ENCODE data around the gene TSC22D3. TPM values are rescaled to one million over a fixed set of nuclear protein-coding genes. Genes with fewer than 3 reads are reported as not detected.
"Not testable (repeated sequence)": the region's sequence is repeated elsewhere in the genome, so short reads cannot be mapped to it uniquely, and the experiment has no call there.

Gene TSC22D3
- total RNA-seq, 2 donors from 2014 or later, result 144 to 147 TPM

DNA sequence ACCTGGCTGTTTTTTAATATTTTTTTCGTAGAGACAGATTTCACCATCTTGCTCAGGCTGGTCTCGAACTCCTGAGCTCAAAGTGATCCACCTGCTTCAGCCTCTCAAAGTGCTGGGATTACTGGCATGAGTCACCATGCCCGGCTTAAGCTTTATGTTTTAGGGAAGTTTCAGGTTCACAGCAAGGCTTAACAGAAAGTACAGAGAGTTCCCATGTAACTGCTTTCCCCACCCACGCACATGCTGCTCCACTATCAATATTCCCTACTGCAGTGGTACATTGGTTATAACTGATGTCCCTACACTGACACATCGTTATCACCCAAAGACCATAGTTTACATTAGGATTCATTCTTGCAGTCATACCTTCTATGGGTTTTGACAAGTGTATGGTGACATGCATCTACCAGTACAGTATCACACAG lies 84.6 kb downstream of the TSC22D3 start:
- no peak for ATAC-seq

DNA sequence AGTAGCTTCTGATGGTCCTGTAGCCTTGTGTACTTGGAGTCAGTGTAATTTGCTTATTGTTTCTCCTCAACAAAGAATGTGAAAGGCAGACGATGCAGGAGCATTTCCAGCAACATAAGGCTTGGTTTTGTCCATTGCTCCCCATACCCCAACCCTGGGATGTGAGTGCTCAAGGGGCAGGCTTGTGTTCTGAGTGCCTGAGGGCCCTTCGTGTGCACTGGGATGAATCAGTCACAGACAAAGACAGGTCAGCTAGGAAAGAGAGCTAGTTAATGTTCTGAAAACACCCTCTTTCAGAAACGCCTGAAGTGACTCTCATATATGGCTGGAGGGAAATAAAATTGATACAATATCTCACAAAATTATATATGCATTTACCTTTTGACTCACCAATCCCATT lies 88.1 kb downstream of the TSC22D3 start:
- Histone ChIP-seq H3K27me3 (no peaks in the 10 kb centered on the region), H3K9me3 (no peaks in the 10 kb centered on the region), H3K4me1 (peaks cover 46% of the 10 kb centered on the region), H3K36me3 (replicated peaks in 1 of 2; ENCODE audit: insufficient read depth in 1 of 2, low read depth in 2 of 2) (no peaks in the 10 kb centered on the region), H3K27ac (peak overlapping the region in 2 of 4 donors; percentile 77 to 80), H3K4me3 (no peak overlapping the region)
- DNase-seq, result no peak
- WGBS, 2 donors, result 69 to 89% methylated on average over 3 of the region's 3 CpGs
- ATAC-seq, result no peak
- intact Hi-C loops (cut with DNase I), result no loop called here
- TF ChIP-seq, protein P1, sequence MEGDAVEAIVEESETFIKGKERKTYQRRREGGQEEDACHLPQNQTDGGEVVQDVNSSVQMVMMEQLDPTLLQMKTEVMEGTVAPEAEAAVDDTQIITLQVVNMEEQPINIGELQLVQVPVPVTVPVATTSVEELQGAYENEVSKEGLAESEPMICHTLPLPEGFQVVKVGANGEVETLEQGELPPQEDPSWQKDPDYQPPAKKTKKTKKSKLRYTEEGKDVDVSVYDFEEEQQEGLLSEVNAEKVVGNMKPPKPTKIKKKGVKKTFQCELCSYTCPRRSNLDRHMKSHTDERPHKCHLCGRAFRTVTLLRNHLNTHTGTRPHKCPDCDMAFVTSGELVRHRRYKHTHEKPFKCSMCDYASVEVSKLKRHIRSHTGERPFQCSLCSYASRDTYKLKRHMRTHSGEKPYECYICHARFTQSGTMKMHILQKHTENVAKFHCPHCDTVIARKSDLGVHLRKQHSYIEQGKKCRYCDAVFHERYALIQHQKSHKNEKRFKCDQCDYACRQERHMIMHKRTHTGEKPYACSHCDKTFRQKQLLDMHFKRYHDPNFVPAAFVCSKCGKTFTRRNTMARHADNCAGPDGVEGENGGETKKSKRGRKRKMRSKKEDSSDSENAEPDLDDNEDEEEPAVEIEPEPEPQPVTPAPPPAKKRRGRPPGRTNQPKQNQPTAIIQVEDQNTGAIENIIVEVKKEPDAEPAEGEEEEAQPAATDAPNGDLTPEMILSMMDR (IDR thresholded peaks at IDR 0.05), result no peak

More for the DNA sequence above, 84.6 kb downstream of the TSC22D3 start:
- Histone ChIP-seq H3K4me3 (no peak overlapping the region), H3K36me3 (replicated peaks in 1 of 2; ENCODE audit: insufficient read depth in 1 of 2, low read depth in 2 of 2) (no peaks in the 10 kb centered on the region), H3K27me3 (no peaks in the 10 kb centered on the region), H3K4me1 (peaks cover 10% of the 10 kb centered on the region), H3K27ac (no peak overlapping the region), H3K9me3 (no peaks in the 10 kb centered on the region)
- WGBS, 2 donors, result 64 to 93% methylated on average over 5 of the region's 5 CpGs
- no peak for DNase-seq
- TF ChIP-seq POLR2A (IDR thresholded peaks at IDR 0.05), result no peak
- TF ChIP-seq, protein P1 (IDR thresholded peaks at IDR 0.05), result no peak
- intact Hi-C loops (cut with DNase I), result no loop called here

DNA sequence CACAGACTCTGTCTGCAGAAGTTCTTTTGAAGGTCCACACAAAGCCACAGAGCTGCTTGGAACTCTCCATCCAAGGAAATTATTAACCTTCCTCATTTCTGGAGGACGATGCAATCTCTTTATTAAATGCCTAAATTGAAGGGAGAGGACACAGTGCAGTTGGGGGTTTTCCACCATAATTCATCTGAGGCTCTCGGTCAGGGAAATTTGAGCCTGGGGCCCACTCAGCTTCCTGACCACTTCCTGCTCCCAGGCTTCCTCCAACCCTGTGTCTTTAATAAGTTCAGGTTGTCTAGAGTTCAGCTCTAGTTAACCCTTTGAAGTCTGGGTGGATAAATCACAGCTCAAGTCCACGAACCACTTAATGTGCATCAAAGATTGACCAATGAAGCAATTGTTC lies 88.8 kb downstream of the TSC22D3 start:
- Histone ChIP-seq H3K27me3 (no peaks in the 10 kb centered on the region), H3K4me1 (peaks cover 53% of the 10 kb centered on the region), H3K9me3 (no peaks in the 10 kb centered on the region), H3K27ac (peak overlapping the region in 3 of 4 donors; percentile 35 to 80 (median 77)), H3K36me3 (replicated peaks in 1 of 2; ENCODE audit: insufficient read depth in 1 of 2, low read depth in 2 of 2) (no peaks in the 10 kb centered on the region), H3K4me3 (no peak overlapping the region)
- intact Hi-C loops (cut with DNase I), result no loop called here
- WGBS, 2 donors, result 39 to 44% methylated on average over 3 of the region's 3 CpGs
- DNase-seq, result no peak
- no peak for ATAC-seq
- no peak for TF ChIP-seq POLR2A (IDR thresholded peaks at IDR 0.05)
- TF ChIP-seq, protein P1 (IDR thresholded peaks at IDR 0.05), result no peak

DNA sequence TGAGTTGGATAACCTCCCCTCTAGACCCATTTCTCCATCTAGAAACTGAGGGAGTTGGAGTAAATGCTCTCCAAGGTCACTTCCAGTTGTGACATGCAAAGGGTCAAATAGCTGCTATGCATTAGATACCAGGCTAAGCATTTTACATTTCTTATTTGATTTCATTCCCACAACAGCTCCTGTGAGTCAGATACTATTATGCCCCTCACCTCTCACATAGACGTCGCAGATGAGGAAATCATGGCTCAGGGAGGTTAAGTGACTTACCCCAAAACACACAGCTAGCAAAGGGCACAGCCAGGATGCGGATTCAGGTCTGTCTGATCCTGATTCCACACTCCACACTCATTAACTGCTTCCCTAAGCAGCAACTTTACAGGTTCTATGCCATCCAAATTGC lies 89.6 kb downstream of the TSC22D3 start:
- Histone ChIP-seq H3K9me3 (no peaks in the 10 kb centered on the region), H3K27me3 (no peaks in the 10 kb centered on the region), H3K27ac (peak overlapping the region; percentile 35 to 80 (median 71)), H3K36me3 (replicated peaks in 1 of 2; ENCODE audit: insufficient read depth in 1 of 2, low read depth in 2 of 2) (no peaks in the 10 kb centered on the region), H3K4me3 (no peak overlapping the region), H3K4me1 (peaks cover 53% of the 10 kb centered on the region)
- no peak for TF ChIP-seq POLR2A (IDR thresholded peaks at IDR 0.05)
- TF ChIP-seq, protein P1 (IDR thresholded peaks at IDR 0.05), result no peak
- 86 to 100% methylated on average over 3 of the region's 3 CpGs for WGBS, 2 donors
- DNase-seq, result no peak
- ATAC-seq, result no peak
- intact Hi-C loops (cut with DNase I), result no loop called here

DNA sequence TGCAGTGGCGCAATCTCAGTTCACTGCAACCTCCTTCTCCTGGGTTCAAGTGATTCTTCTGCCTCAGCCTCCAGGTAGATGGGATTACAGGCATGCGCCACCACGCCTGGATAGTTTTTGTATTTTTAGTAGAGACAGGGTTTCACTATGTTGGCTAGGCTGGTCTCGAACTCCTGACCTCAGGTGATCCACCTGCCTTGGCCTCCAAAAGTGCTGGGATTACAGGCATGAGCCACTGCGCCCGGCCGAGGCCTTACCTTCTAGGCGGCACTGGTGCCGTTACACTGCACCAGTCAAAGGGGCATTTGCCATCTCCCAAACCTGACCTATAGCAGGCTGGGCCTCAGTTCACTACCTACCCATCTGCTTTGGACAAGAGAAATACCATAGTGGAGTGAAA lies 90.0 kb downstream of the TSC22D3 start:
- H3K4me3 ChIP-seq; ATAC-seq; H3K9me3 ChIP-seq; H3K36me3 ChIP-seq (replicated peaks in 1 of 2; ENCODE audit: insufficient read depth in 1 of 2, low read depth in 2 of 2); H3K27me3 ChIP-seq; DNase-seq; intact Hi-C loops (cut with DNase I): not testable (repeated sequence)
- peak overlapping the region; percentile 35 to 80 (median 71) for H3K27ac ChIP-seq
- H3K4me1 ChIP-seq, result peaks cover 53% of the 10 kb centered on the region
- 96 to 97% methylated on average over 3 to 7 of the region's 9 CpGs for WGBS, 2 donors
